Body of pancreas (tissue), 4 donors: ENCODE results near the gene GSTP1. TPM values are rescaled to one million over a fixed set of nuclear protein-coding genes. Genes with fewer than 3 reads are reported as not detected.

Experiments used
- ATAC-seq: fragments of 150-250 bp; one replicate; pipeline ENCODE4 v1.9.1; 2016
- DNase-seq, 4 donors: peaks; one replicate each; pipeline ENCODE4 v3.0.0-alpha.2; 2019
- H3K27ac ChIP-seq, 4 donors: fragments of 200-600 bp; sonication (generic); 1 replicate in 3 of 4; 2 replicates in 1 of 4; pipeline versions ENCODE4 v1.5.1 to v1.6.1; 2016 to 2019; ENCODE audit warnings: mild to moderate bottlenecking in 1 of 4, mixed read lengths in 1 of 4, moderate library complexity in 1 of 4
- H3K27me3 ChIP-seq, 2 donors: fragments of 200-600 bp; sonication (generic); one replicate each; pipeline ENCODE4 v1.6.0; 2016; ENCODE audit warnings: mild to moderate bottlenecking in 1 of 2
- H3K36me3 ChIP-seq, 2 donors: fragments of 200-600 bp; sonication (generic); replicated peaks in 1 of 2; 2 replicates each; pipeline ENCODE4 v1.5.1; 2016; ENCODE audit warnings: low read depth in 2 of 2; ENCODE audit not compliant: insufficient read depth in 1 of 2
- H3K4me1 ChIP-seq: fragments of 200-600 bp; sonication (generic); one replicate; pipeline ENCODE4 v1.6.0; 2016
- H3K4me3 ChIP-seq, 2 donors: fragments of 200-600 bp; sonication (generic); 1 replicate in 1 of 2; 2 replicates in 1 of 2; pipeline ENCODE4 v1.5.1; 2016 to 2019
- H3K9me3 ChIP-seq, 3 donors: fragments of 200-600 bp; sonication (generic); 1 replicate in 2 of 3; 2 replicates in 1 of 3; pipeline ENCODE4 v1.5.1; 2016
- CTCF ChIP-seq, 7 experiments: fragments of 450-650 bp in 4 of 7; fragments of 200-600 bp in 3 of 7; sonication (generic) in 3 of 7; IDR thresholded peaks; one replicate each; pipeline ENCODE4 v1.5.1; 2016 to 2019; ENCODE audit warnings: antibody characterized with exemption in 7 of 7
- POLR2A ChIP-seq, 3 donors: fragments of 450-650 bp; IDR thresholded peaks; one replicate each; pipeline ENCODE4 v1.6.1; 2016; ENCODE audit warnings: antibody characterized with exemption in 3 of 3, mild to moderate bottlenecking in 2 of 3
- WGBS, 2 donors: methylation state at CpG; one replicate each; pipeline ENCODE4 v1.1.5; 2017; 5-methylcytosine and 5-hydroxymethylcytosine counted together
- intact Hi-C: fragments of 100-400 bp; cut with DNase I; formaldehyde crosslinking; loops from one replicate; pipeline ENCODE4 v1.15.1; 2023
- total RNA-seq, 2 donors: library from RNA; depleted of rRNA; stranded (reverse); fragments of >200 nt; gene quantifications; one replicate each; pipeline ENCODE4 v1.1.0, GENCODE V29; 2016

Gene GSTP1
- total RNA-seq, 2 donors from 2014 or later = 359 to 454 TPM

GRCh38 chr11:67606093-67606491 is 22.5 kb downstream of the GSTP1 start:
- Histone ChIP-seq H3K4me3 (peak overlapping the region; percentile 48 to 98), H3K27ac (peak overlapping the region; percentile 59 to 85 (median 73)), H3K4me1 (peaks cover 23% of the 10 kb centered on the region), H3K36me3 (peaks cover 0 to 10% of the 10 kb centered on the region in 2 donors), H3K9me3 (no peaks in the 10 kb centered on the region), H3K27me3 (no peaks in the 10 kb centered on the region)
- TF ChIP-seq CTCF (IDR thresholded peaks at IDR 0.05) = no peak
- no peak for TF ChIP-seq POLR2A (IDR thresholded peaks at IDR 0.05)
- intact Hi-C loops = no loop called here
- ATAC-seq = no peak
- 30 to 74% methylated on average over 6 to 17 of the region's 17 CpGs for WGBS, 2 donors
- no peak for DNase-seq

- H3K4me3 ChIP-seq = peak within 1 kb of the TSS; percentile 75 to 98
- intact Hi-C loops = no loop called here
- peak; percentile 59 to 95 (median 84) for TF ChIP-seq CTCF (IDR thresholded peaks at IDR 0.05)
- peak; percentile 63 to 86 (median 81) for TF ChIP-seq POLR2A (IDR thresholded peaks at IDR 0.05)
- WGBS, 2 donors = 0% methylated on average over 2 to 43 of the region's 69 CpGs
- no peaks in the 10 kb centered on the region for H3K9me3 ChIP-seq
- no peaks in the 10 kb centered on the region for H3K27me3 ChIP-seq
- H3K4me1 ChIP-seq = peaks cover 23% of the 10 kb centered on the region
- DNase-seq = peak; percentile 97 to 98 (median 98)
- peaks cover 0 to 13% of the 10 kb centered on the region in 2 donors for H3K36me3 ChIP-seq
- H3K27ac ChIP-seq = peak within 1 kb of the TSS; percentile 59 to 85 (median 73)
- peak; percentile 99 for ATAC-seq
Observed at GRCh38 chr11:67606492-67607295, 23.1 kb downstream of the GSTP1 start, which contains the start of gene NDUFV1. NDUFV1 (plus strand) TSS chr11:67606936; CDS start chr11:67607005, 69 bp downstream.

GRCh38 chr11:67607507-67607906 is 23.9 kb downstream of the GSTP1 start:
- Histone ChIP-seq H3K36me3 (peaks cover 0 to 15% of the 10 kb centered on the region in 2 donors), H3K27ac (peak overlapping the region in 3 of 4 donors; percentile 67 to 85 (median 79)), H3K9me3 (no peaks in the 10 kb centered on the region), H3K4me3 (peak overlapping the region; percentile 75 to 98), H3K27me3 (no peaks in the 10 kb centered on the region), H3K4me1 (peaks cover 23% of the 10 kb centered on the region)
- DNase-seq (peak in 1 of 4 donors; percentile 14), ATAC-seq (no peak)
- intact Hi-C loops = no loop called here
- 14 to 19% methylated on average over 9 of the region's 9 CpGs for WGBS, 2 donors
- TF ChIP-seq CTCF (IDR thresholded peaks at IDR 0.05) (no peak), POLR2A (IDR thresholded peaks at IDR 0.05) (no peak)

- Histone ChIP-seq H3K9me3 (no peaks in the 10 kb centered on the region), H3K4me3 (no peak overlapping the region), H3K4me1 (peaks cover 24% of the 10 kb centered on the region), H3K27ac (no peak overlapping the region), H3K36me3 (peaks cover 0 to 16% of the 10 kb centered on the region in 2 donors), H3K27me3 (no peaks in the 10 kb centered on the region)
- intact Hi-C loops = no loop called here
- ATAC-seq (no peak), DNase-seq (peak in 1 of 4 donors; percentile 13)
- TF ChIP-seq POLR2A (IDR thresholded peaks at IDR 0.05) = no peak
- TF ChIP-seq CTCF (IDR thresholded peaks at IDR 0.05) = no peak
- WGBS, 2 donors = 84 to 92% methylated on average over 7 to 8 of the region's 8 CpGs
Observed at GRCh38 chr11:67608486-67608885, 24.9 kb downstream of the GSTP1 start.
